Measurements from ENCODE around the gene B3GAT1.
"Not testable (repeated sequence)": the region's sequence is repeated elsewhere in the genome, so short reads cannot be mapped to it uniquely, and the experiment has no call there.

B3GAT1 gene

GRCh38 chr11:134349109-134349801 lies 62.8 kb downstream of the B3GAT1 start:
- TF ChIP-seq CTCF (IDR thresholded peaks at IDR 0.05; ENCODE audit: extremely low read depth, insufficient read depth, missing control alignments): no peak

DNA sequence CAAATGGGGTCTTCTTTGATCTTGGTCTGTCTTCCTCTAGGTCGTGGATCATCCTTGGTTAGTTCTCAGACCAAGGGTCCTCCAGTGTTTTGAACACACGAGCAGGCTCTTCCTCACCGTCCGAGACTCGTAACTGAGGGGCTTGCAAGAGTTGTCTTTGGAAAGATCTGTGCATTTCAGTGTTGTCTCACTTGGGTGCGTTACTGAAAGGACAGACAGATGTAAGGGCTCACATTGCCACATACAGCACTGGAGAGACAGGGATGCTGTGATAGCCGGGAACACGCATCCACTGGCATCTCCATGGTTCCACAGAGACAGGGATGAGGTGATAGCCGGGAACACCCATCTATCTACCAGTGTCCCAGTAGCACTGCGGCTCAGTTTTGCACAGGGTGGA lies 64.6 kb downstream of the B3GAT1 start:
- DNase-seq (ENCODE audit: low spot score): no peak
- no peak for TF ChIP-seq CTCF (IDR thresholded peaks at IDR 0.05; ENCODE audit: extremely low read depth, insufficient read depth, missing control alignments)
- in situ Hi-C loops (cut with MboI; ENCODE audit: low pct_unique_long_range_greater_than_20kb, low sequenced_read_pairs, unreplicated experiment): no loop called here

More at GRCh38 chr11:134349109-134349801, 62.8 kb downstream of the B3GAT1 start:
- no peak for DNase-seq (ENCODE audit: low spot score)
- in situ Hi-C loops (cut with MboI; ENCODE audit: low pct_unique_long_range_greater_than_20kb, low sequenced_read_pairs, unreplicated experiment): no loop called here

- in situ Hi-C loops (cut with MboI; ENCODE audit: low pct_unique_long_range_greater_than_20kb, low sequenced_read_pairs, unreplicated experiment): no loop called here
Observed at GRCh38 chr11:134346976-134347350, 65.1 kb downstream of the B3GAT1 start.

GRCh38 chr11:134346101-134346975 lies 65.7 kb downstream of the B3GAT1 start:
- in situ Hi-C loops (cut with MboI; ENCODE audit: low pct_unique_long_range_greater_than_20kb, low sequenced_read_pairs, unreplicated experiment): no loop called here
- TF ChIP-seq CTCF (IDR thresholded peaks at IDR 0.05; ENCODE audit: extremely low read depth, insufficient read depth, missing control alignments): no peak
- no peak for DNase-seq (ENCODE audit: low spot score)

More at GRCh38 chr11:134346976-134347350, 65.1 kb downstream of the B3GAT1 start:
- no peak for TF ChIP-seq CTCF (IDR thresholded peaks at IDR 0.05; ENCODE audit: extremely low read depth, insufficient read depth, missing control alignments)
- no peak for DNase-seq (ENCODE audit: low spot score)

- no peak for TF ChIP-seq CTCF (IDR thresholded peaks at IDR 0.05; ENCODE audit: extremely low read depth, insufficient read depth, missing control alignments)
- in situ Hi-C loops (cut with MboI; ENCODE audit: low pct_unique_long_range_greater_than_20kb, low sequenced_read_pairs, unreplicated experiment): no loop called here
- no peak for DNase-seq (ENCODE audit: low spot score)
Observed at GRCh38 chr11:134345237-134345550, 66.8 kb downstream of the B3GAT1 start.

DNA sequence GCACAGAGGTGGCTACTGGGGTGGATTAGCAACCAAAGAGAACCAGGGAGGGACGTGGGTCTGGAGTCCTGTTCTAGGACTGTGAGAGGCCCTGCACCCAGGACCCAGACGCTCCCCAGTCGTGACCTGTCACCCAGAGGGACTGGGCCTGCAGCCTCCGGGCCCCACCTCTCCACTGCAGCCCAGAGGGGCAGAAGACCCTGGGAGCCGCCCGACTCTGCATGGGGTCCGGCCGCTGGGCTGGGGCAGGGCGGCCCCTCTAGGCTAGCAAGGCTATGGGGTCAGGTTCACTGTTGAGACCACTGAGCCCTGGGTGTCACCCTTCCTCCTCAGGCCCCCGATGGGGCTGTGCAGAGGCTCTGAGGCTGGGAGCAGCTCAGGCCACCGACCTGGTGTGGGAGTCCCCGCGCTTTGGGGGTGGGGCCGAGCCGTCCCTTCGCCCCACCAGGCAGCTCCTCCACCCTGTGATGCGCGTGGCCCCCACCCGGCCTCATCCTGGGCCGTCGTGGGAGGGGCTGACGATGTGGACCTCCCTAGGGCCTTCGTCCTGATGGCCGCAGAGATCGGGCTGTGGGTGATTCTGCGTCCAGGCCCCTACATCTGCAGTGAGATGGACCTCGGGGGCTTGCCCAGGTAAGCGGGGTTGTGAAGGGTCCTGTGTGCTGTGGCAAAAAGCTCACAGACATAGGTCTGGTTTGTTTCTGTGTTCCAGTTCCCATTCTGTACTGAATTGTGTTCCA lies 67.4 kb downstream of the B3GAT1 start:
- in situ Hi-C loops (cut with MboI; ENCODE audit: low pct_unique_long_range_greater_than_20kb, low sequenced_read_pairs, unreplicated experiment); DNase-seq (ENCODE audit: low spot score): not testable (repeated sequence)
